Vagina (tissue), 2 donors: Measurements from ENCODE around the gene RAD52. TPM values are rescaled to one million over a fixed set of nuclear protein-coding genes. Genes with fewer than 3 reads are reported as not detected.

Source experiments
- DNase-seq, 2 donors: peaks; one replicate each; pipeline ENCODE4 v3.0.0-alpha.2; 2017; ENCODE audit errors: extremely low spot score in 2 of 2
- H3K27ac ChIP-seq: fragments of 200-600 bp; sonication (generic); one replicate; pipeline ENCODE4 v1.5.1; 2019
- H3K27me3 ChIP-seq: fragments of 200-600 bp; sonication (generic); one replicate; pipeline ENCODE4 v1.5.1; 2019
- H3K36me3 ChIP-seq, 2 donors: fragments of 200-600 bp; sonication (generic); one replicate each; pipeline ENCODE4 v1.5.1; 2017 to 2019
- H3K4me1 ChIP-seq: fragments of 200-600 bp; sonication (generic); one replicate; pipeline ENCODE4 v1.5.1; 2019
- H3K4me3 ChIP-seq, 2 donors: fragments of 200-600 bp; sonication (generic); 1 replicate in 1 of 2; 2 replicates in 1 of 2; pipeline ENCODE4 v1.5.1; 2016 to 2019
- H3K9me3 ChIP-seq: fragments of 200-600 bp; sonication (generic); one replicate; pipeline ENCODE4 v1.5.1; 2019
- CTCF ChIP-seq, 3 experiments: fragments of 450-650 bp in 2 of 3; fragments of 200-600 bp in 1 of 3; sonication (generic) in 1 of 3; IDR thresholded peaks; one replicate each; pipeline ENCODE4 v1.5.1; 2017 to 2019; ENCODE audit warnings: antibody characterized with exemption in 3 of 3, mild to moderate bottlenecking in 2 of 3, moderate library complexity in 2 of 3
- POLR2A ChIP-seq, 2 donors: fragments of 450-650 bp; IDR thresholded peaks; one replicate each; pipeline ENCODE4 v1.6.1; 2017; ENCODE audit warnings: antibody characterized with exemption in 2 of 2, mild to moderate bottlenecking in 2 of 2, moderate library complexity in 2 of 2
- POLR2AphosphoS5 ChIP-seq, 2 donors: sonication (generic); formaldehyde crosslinking; IDR thresholded peaks; one replicate each; pipeline ENCODE4 v1.9.0; 2017; ENCODE audit warnings: antibody characterized with exemption in 2 of 2, mild to moderate bottlenecking in 2 of 2, low read depth in 1 of 2; ENCODE audit not compliant: insufficient read depth in 1 of 2
- intact Hi-C: fragments of 100-400 bp; cut with DNase I; formaldehyde crosslinking; loops from one replicate; pipeline ENCODE4 v1.15.1; 2023
- total RNA-seq: library from RNA; depleted of rRNA; stranded (reverse); fragments of >200 nt; gene quantifications from one replicate; pipeline ENCODE4 v1.2.3, GENCODE V29; 2016

Gene RAD52
- total RNA-seq, 1 donor from 2014 or later: 40.3 TPM

DNA sequence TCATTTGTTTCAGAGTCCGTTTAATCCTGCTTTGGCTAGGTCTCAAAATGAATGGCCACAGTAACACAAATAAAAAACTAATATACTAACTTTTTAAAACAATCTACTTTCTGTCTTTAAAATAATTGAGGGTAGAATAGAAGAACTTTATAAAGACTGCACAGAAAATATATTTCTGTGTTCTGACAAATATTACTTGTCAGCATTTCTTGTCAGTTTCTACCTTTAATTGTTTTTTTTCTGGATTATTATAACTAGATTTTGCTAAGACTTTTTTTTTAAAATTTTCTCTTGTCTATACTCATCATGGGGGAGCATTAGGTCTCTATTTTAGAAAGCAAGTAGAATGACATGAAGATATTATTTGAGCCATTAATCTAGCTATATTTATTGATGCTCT, 86.2 kb downstream of the RAD52 start:
- DNase-seq: no peak
- Histone ChIP-seq H3K36me3 (peaks cover 0 to 41% of the 10 kb centered on the region in 2 donors), H3K9me3 (no peaks in the 10 kb centered on the region), H3K27me3 (no peaks in the 10 kb centered on the region), H3K27ac (no peak overlapping the region), H3K4me1 (peaks cover 14% of the 10 kb centered on the region), H3K4me3 (no peak overlapping the region)
- intact Hi-C loops: loop anchor here (5.0 kb wide), 1 partner anchor 201 kb away; the partner anchor contains the start of gene NINJ2
- TF ChIP-seq CTCF (IDR thresholded peaks at IDR 0.05): no peak
- no peak for TF ChIP-seq POLR2AphosphoS5 (IDR thresholded peaks at IDR 0.05; ENCODE audit: insufficient read depth in 1 of 2, low read depth in 1 of 2)
- TF ChIP-seq POLR2A (IDR thresholded peaks at IDR 0.05): no peak

GRCh38 chr12:862303-862911, 87.1 kb downstream of the RAD52 start:
- Histone ChIP-seq H3K36me3 (peaks cover 0 to 33% of the 10 kb centered on the region in 2 donors), H3K9me3 (no peaks in the 10 kb centered on the region), H3K27me3 (no peaks in the 10 kb centered on the region), H3K4me3 (peak overlapping the region in 1 of 2 donors; percentile 7), H3K27ac (no peak overlapping the region), H3K4me1 (peaks cover 22% of the 10 kb centered on the region)
- intact Hi-C loops: loop anchor here (5.0 kb wide), 1 partner anchor 200 kb away; the partner anchor contains the start of gene NINJ2
- TF ChIP-seq POLR2AphosphoS5 (IDR thresholded peaks at IDR 0.05; ENCODE audit: insufficient read depth in 1 of 2, low read depth in 1 of 2): no peak
- no peak for TF ChIP-seq POLR2A (IDR thresholded peaks at IDR 0.05)
- no peak for TF ChIP-seq CTCF (IDR thresholded peaks at IDR 0.05)
- DNase-seq: no peak

Other genes with a start within 250 kb of the RAD52 start
- gene WNK1, start 197.1 kb downstream of the RAD52 start, total RNA-seq: 366 TPM
- 56.5 TPM for gene ERC1, start 41.5 kb upstream of the RAD52 start, total RNA-seq